IMR-90 (cell line): Measurements from ENCODE around the gene CFAP43. TPM values are rescaled to one million over a fixed set of nuclear protein-coding genes. Genes with fewer than 3 reads are reported as not detected.

Source experiments
- ATAC-seq: fragments of 200-7000 bp; cut with Tn5 transposase; 2 replicates; pipeline ENCODE4 v1.9.1; 2020; ENCODE audit warnings: low read depth, mild to moderate bottlenecking, moderate library complexity
- BruUV-seq: library from RNA; stranded (reverse); fragments of 400-500 nt; replicated peaks from 2 replicates; lab custom pipeline; 2021; lab: Mats Ljungman, UMichigan
- CTCF ChIA-PET: fragments of 300-600 bp; formaldehyde crosslinking; extraction: SDS; loops from one replicate; lab custom pipeline; 2021; ENCODE audit warnings: antibody characterized with exemption; lab: Yijun Ruan, JAX
- POLR2A ChIA-PET: fragments of 300-600 bp; sonication (Branson Sonifier 250); formaldehyde crosslinking; loops from one replicate; lab custom pipeline; 2022; ENCODE audit warnings: antibody characterized with exemption; ENCODE audit not compliant: unreplicated experiment; lab: Charles Lee
- DNase-seq: peaks from one replicate; pipeline ENCODE4 v3.0.0; 2013
- H2AFZ ChIP-seq: replicated peaks from 2 replicates; pipeline ENCODE3; 2013; ENCODE audit warnings: low read length, mild to moderate bottlenecking; ENCODE audit not compliant: poor library complexity
- H2AK5ac ChIP-seq: 2 replicates; pipeline ENCODE4 v1.6.1; 2013; ENCODE audit warnings: low read depth, low read length, inconsistent platforms
- H2AK9ac ChIP-seq: replicated peaks from 2 replicates; pipeline ENCODE3; 2013; ENCODE audit warnings: mild to moderate bottlenecking, low read depth, low read length, moderate library complexity; ENCODE audit not compliant: poor library complexity
- H2BK120ac ChIP-seq: 2 replicates; pipeline ENCODE4 v1.6.1; 2013; ENCODE audit warnings: low read depth, low read length, inconsistent platforms
- H2BK15ac ChIP-seq: 3 replicates; pipeline ENCODE4 v1.6.1; 2013; ENCODE audit warnings: low read depth, low read length, inconsistent platforms
- H2BK20ac ChIP-seq: 2 replicates; pipeline ENCODE4 v1.6.1; 2013; ENCODE audit warnings: low read depth, mild to moderate bottlenecking, inconsistent platforms, low read length, moderate library complexity
- H2BK5ac ChIP-seq: 2 replicates; pipeline ENCODE4 v1.6.1; 2013; ENCODE audit warnings: mild to moderate bottlenecking, low read depth, low read length, inconsistent platforms; ENCODE audit not compliant: poor library complexity, severe bottlenecking
- H3K14ac ChIP-seq: replicated peaks from 2 replicates; pipeline ENCODE4 v1.6.1; 2013; ENCODE audit warnings: low read depth, low read length, inconsistent platforms
- H3K18ac ChIP-seq: 2 replicates; pipeline ENCODE4 v1.6.1; 2013; ENCODE audit warnings: low read depth, low read length, control low read depth
- H3K23ac ChIP-seq: 2 replicates; pipeline ENCODE4 v1.6.1; 2013; ENCODE audit warnings: low read depth, low read length, inconsistent platforms
- H3K27ac ChIP-seq: 2 replicates; pipeline ENCODE4 v1.5.1; 2013; ENCODE audit warnings: mild to moderate bottlenecking, control low read depth, low read length; ENCODE audit not compliant: insufficient read depth
- H3K27me3 ChIP-seq: 2 replicates; pipeline ENCODE4 v1.6.1; 2013; ENCODE audit warnings: low read length; ENCODE audit not compliant: control insufficient read depth, insufficient read depth
- H3K36me3 ChIP-seq: 2 replicates; pipeline ENCODE4 v1.6.1; 2013; ENCODE audit warnings: low read length, mixed read lengths; ENCODE audit not compliant: control insufficient read depth, insufficient read depth
- H3K4ac ChIP-seq: 2 replicates; pipeline ENCODE4 v1.6.1; 2013; ENCODE audit warnings: low read depth, low read length, inconsistent platforms
- H3K4me1 ChIP-seq: 2 replicates; pipeline ENCODE4 v1.6.1; 2013; ENCODE audit warnings: low read length, mixed read lengths; ENCODE audit not compliant: control insufficient read depth, insufficient read depth
- H3K4me2 ChIP-seq: 2 replicates; pipeline ENCODE4 v1.6.1; 2013; ENCODE audit warnings: low read depth, mild to moderate bottlenecking, control low read depth, low read length, moderate library complexity
- H3K4me3 ChIP-seq: 2 replicates; pipeline ENCODE4 v1.5.1; 2013; ENCODE audit warnings: low read depth, mild to moderate bottlenecking, control low read depth, low read length, moderate library complexity; ENCODE audit not compliant: insufficient read depth
- H3K56ac ChIP-seq: 2 replicates; pipeline ENCODE4 v1.6.1; 2013; ENCODE audit warnings: low read length, inconsistent platforms; ENCODE audit not compliant: insufficient read depth; ENCODE audit errors: extremely low read depth
- H3K79me1 ChIP-seq, 2 experiments: 2 replicates each; pipeline ENCODE4 v1.6.1; 2013; ENCODE audit warnings: low read length in 2 of 2, inconsistent platforms in 1 of 2, low read depth in 1 of 2
- H3K9ac ChIP-seq: 2 replicates; pipeline ENCODE4 v1.6.1; 2013; ENCODE audit warnings: low read depth, low read length, control low read depth
- H3K9me1 ChIP-seq: 2 replicates; pipeline ENCODE4 v1.6.1; 2013; ENCODE audit warnings: low read length, inconsistent platforms; ENCODE audit not compliant: insufficient read depth
- H3K9me3 ChIP-seq: 2 replicates; pipeline ENCODE4 v1.6.1; 2013; ENCODE audit warnings: low read length; ENCODE audit not compliant: control insufficient read depth, insufficient read depth
- H4K20me1 ChIP-seq: 2 replicates; pipeline ENCODE4 v1.6.1; 2013; ENCODE audit warnings: low read length, inconsistent platforms; ENCODE audit not compliant: insufficient read depth
- H4K5ac ChIP-seq: 2 replicates; pipeline ENCODE4 v1.6.1; 2013; ENCODE audit warnings: mild to moderate bottlenecking, low read depth, low read length, control low read depth
- H4K8ac ChIP-seq, 2 experiments: 2 replicates each; pipeline ENCODE4 v1.6.1; 2013; ENCODE audit warnings: low read depth in 2 of 2, low read length in 2 of 2, control low read depth in 1 of 2, inconsistent platforms in 1 of 2
- H4K91ac ChIP-seq: 2 replicates; pipeline ENCODE4 v1.6.1; 2013; ENCODE audit warnings: low read depth, low read length, inconsistent platforms; ENCODE audit not compliant: insufficient read depth
- BHLHE40 ChIP-seq: fragments of 150-350 bp; IDR thresholded peaks from 2 replicates; pipeline ENCODE4 v1.6.1; 2016; ENCODE audit warnings: mild to moderate bottlenecking, low read depth, low read length
- CEBPB ChIP-seq: IDR thresholded peaks from 2 replicates; pipeline ENCODE4 v1.6.1; 2012; ENCODE audit warnings: low read depth, low read length, improper control_type of control experiment
- CHD1 ChIP-seq: IDR thresholded peaks from 2 replicates; pipeline ENCODE4 v1.6.1; 2012; ENCODE audit warnings: low read depth, low read length, improper control_type of control experiment
- CTCF ChIP-seq: conservative IDR thresholded peaks from 2 replicates; pipeline ENCODE4 v1.5.1; 2012; ENCODE audit warnings: mild to moderate bottlenecking, low read depth, low read length, improper control_type of control experiment
- ELK1 ChIP-seq: fragments of 150-350 bp; IDR thresholded peaks from 2 replicates; pipeline ENCODE4 v1.6.1; 2016; ENCODE audit warnings: low read depth, mild to moderate bottlenecking, low read length, moderate library complexity, borderline replicate concordance
- FOS ChIP-seq: fragments of 150-350 bp; IDR thresholded peaks from 2 replicates; pipeline ENCODE4 v1.6.1; 2016; ENCODE audit warnings: low read depth, low read length
- MAFK ChIP-seq: IDR thresholded peaks from 2 replicates; pipeline ENCODE4 v1.6.1; 2012; ENCODE audit warnings: low read depth, low read length, improper control_type of control experiment
- MAZ ChIP-seq: IDR thresholded peaks from 2 replicates; pipeline ENCODE4 v1.6.1; 2012; ENCODE audit warnings: low read depth, mild to moderate bottlenecking, low read length, improper control_type of control experiment, moderate library complexity, borderline replicate concordance
- MXI1 ChIP-seq: IDR thresholded peaks from 2 replicates; pipeline ENCODE4 v1.6.1; 2012; ENCODE audit warnings: low read depth, mild to moderate bottlenecking, low read length, moderate library complexity, borderline replicate concordance
- NFE2L2 ChIP-seq: fragments of 150-350 bp; IDR thresholded peaks from 2 replicates; pipeline ENCODE4 v1.6.1; 2016; ENCODE audit warnings: low read depth, mild to moderate bottlenecking, low read length
- POLR2A ChIP-seq: IDR thresholded peaks from 2 replicates; pipeline ENCODE4 v1.6.1; 2012; ENCODE audit warnings: mild to moderate bottlenecking, low read depth, low read length
- RAD21 ChIP-seq: IDR thresholded peaks from 2 replicates; pipeline ENCODE4 v1.6.1; 2012; ENCODE audit warnings: low read length, improper control_type of control experiment
- RCOR1 ChIP-seq: IDR thresholded peaks from 2 replicates; pipeline ENCODE4 v1.6.1; 2012; ENCODE audit warnings: mild to moderate bottlenecking, low read length, improper control_type of control experiment; ENCODE audit not compliant: insufficient replicate concordance
- RFX5 ChIP-seq: IDR thresholded peaks from 2 replicates; pipeline ENCODE4 v1.8.0; 2012; ENCODE audit warnings: low read depth, mild to moderate bottlenecking, low read length, moderate library complexity
- SMC3 ChIP-seq: fragments of 150-350 bp; IDR thresholded peaks from 2 replicates; pipeline ENCODE4 v1.6.1; 2016; ENCODE audit warnings: low read depth, mild to moderate bottlenecking, antibody characterized with exemption, low read length, moderate library complexity
- USF2 ChIP-seq: fragments of 150-350 bp; IDR thresholded peaks from 2 replicates; pipeline ENCODE4 v1.6.1; 2017; ENCODE audit warnings: mild to moderate bottlenecking, antibody characterized with exemption, low read length, low read depth
- WGBS, 2 experiments: methylation state at CpG; one replicate each; pipeline versions ENCODE4 v1.1.5 to v1.1.7; 2013; ENCODE audit warnings: missing lambda C conversion rate in 2 of 2; ENCODE audit not compliant: insufficient read length in 1 of 2; ENCODE audit errors: extremely low coverage in 2 of 2; 5-methylcytosine and 5-hydroxymethylcytosine counted together
- dilution Hi-C: fragments of 300-500 bp; cut with HindIII; formaldehyde crosslinking; loops from one replicate; pipeline ENCODE4 v1.14.3; 2018; ENCODE audit warnings: low sequenced_read_pairs; ENCODE audit not compliant: unreplicated experiment
- in situ Hi-C: fragments of 300-500 bp; cut with MboI; formaldehyde crosslinking; loops from 3 replicates; pipeline ENCODE4 v1.14.3; 2019; ENCODE audit warnings: low sequenced_read_pairs, inconsistent platforms, mixed read lengths
- intact Hi-C: fragments of 100-400 bp; cut with micrococcal nuclease; formaldehyde crosslinking; loops from 2 replicates; pipeline ENCODE4 v1.10.0; 2022
- polyA plus RNA-seq, 3 experiments: library from polyadenylated mRNA; depleted of rRNA; stranded (reverse); fragments of >200 nt; gene quantifications; 2 replicates each; pipeline ENCODE4 v1.2.3, GENCODE V29; 2012; ENCODE audit warnings: low replicate concordance in 1 of 3
- total RNA-seq: library from RNA; depleted of rRNA; stranded (reverse); fragments of >200 nt; gene quantifications from 2 replicates; pipeline ENCODE4 v1.2.3, GENCODE V29; 2012

The CFAP43 gene
- total and polyA plus RNA-seq, 2 of the 4 experiments (the other 2 are of a cell fraction) = under 0.01 to 0.05 TPM

- in situ Hi-C loops (no loop called here), intact Hi-C loops (no loop called here), dilution Hi-C loops (no loop called here)
- H3K23ac ChIP-seq = no peak overlapping the region
- ATAC-seq (no peak), DNase-seq (no peak)
- no peak overlapping the region for H3K4me3 ChIP-seq
- no peak overlapping the region for H4K91ac ChIP-seq
- ChIA-PET CTCF (no interaction called here), POLR2A (no interaction called here)
- H2AFZ ChIP-seq = no peak overlapping the region
- H3K36me3 ChIP-seq = no peaks in the 10 kb centered on the region
- no TSS peak for BruUV-seq
- peaks cover 2% of the 10 kb centered on the region; the same call in 1 of the 2 replicates for H3K4me1 ChIP-seq
- H3K4ac ChIP-seq = no peak overlapping the region
- H3K4me2 ChIP-seq = no peak overlapping the region
- no peak overlapping the region for H2AK5ac ChIP-seq
- H3K9me3 ChIP-seq = 0 out of 2 replicates have a peak, but pooled peaks cover 1% of the 10 kb centered on the region
- no peaks in the 10 kb centered on the region for H3K27me3 ChIP-seq
- no peak overlapping the region for H3K14ac ChIP-seq
- TF ChIP-seq RFX5 = no peak
- no peak for TF ChIP-seq RAD21
- TF ChIP-seq ELK1 = no peak
- no peak for TF ChIP-seq CEBPB
- no peak for TF ChIP-seq SMC3
- TF ChIP-seq USF2 = no peak
- no peak for TF ChIP-seq NFE2L2
- no peak for TF ChIP-seq BHLHE40
- TF ChIP-seq MXI1 = no peak
- no peak for TF ChIP-seq FOS
- no peak for TF ChIP-seq RCOR1
- TF ChIP-seq POLR2A = no peak
- no peak for TF ChIP-seq CHD1
- no peak for TF ChIP-seq MAFK
- TF ChIP-seq MAZ = no peak
- no peak for TF ChIP-seq CTCF
- H2BK120ac ChIP-seq = no peak overlapping the region
- H4K20me1 ChIP-seq = no peaks in the 10 kb centered on the region
- no peak overlapping the region for H3K27ac ChIP-seq
- H3K56ac ChIP-seq = no peak overlapping the region
- peaks cover 3% of the 10 kb centered on the region; the same call in 1 of the 2 replicates for H3K9me1 ChIP-seq
- H2AK9ac ChIP-seq = no peak overlapping the region
- H4K5ac ChIP-seq = no peak overlapping the region
- no peak overlapping the region for H4K8ac ChIP-seq
- no peaks in the 10 kb centered on the region for H3K79me1 ChIP-seq
- H2BK5ac ChIP-seq = no peak overlapping the region
- WGBS, 2 experiments = no CpG with 5 or more reads among the region's 2 CpGs
- H2BK15ac ChIP-seq = no peak overlapping the region; the same call in 2 of the 3 replicates
- no peak overlapping the region for H2BK20ac ChIP-seq
- H3K9ac ChIP-seq = no peak overlapping the region
- H3K18ac ChIP-seq = no peak overlapping the region
Observed at GRCh38 chr10:104096692-104097091, 135.5 kb downstream of the CFAP43 start.
